ENCODE measurements around the gene IL22.
"Not testable (repeated sequence)": the region's sequence is repeated elsewhere in the genome, so short reads cannot be mapped to it uniquely, and the experiment has no call there.

Gene IL22

GRCh38 chr12:68210875-68211274, 42.5 kb downstream of the IL22 start:
- DNase-seq, result no peak
- no peaks in the 10 kb centered on the region for H3K27me3 ChIP-seq (replicated peaks; ENCODE audit: control insufficient read depth, insufficient read depth, low read length, poor library complexity, severe bottlenecking)
- H3K27ac ChIP-seq (ENCODE audit: insufficient read depth, low read length, poor library complexity, severe bottlenecking), result no peak overlapping the region
- H3K36me3 ChIP-seq (ENCODE audit: control insufficient read depth, insufficient read depth, low read length), result no peaks in the 10 kb centered on the region
- no peaks in the 10 kb centered on the region for H3K9me3 ChIP-seq (ENCODE audit: control insufficient read depth, low read length)
- H3K4me3 ChIP-seq (ENCODE audit: insufficient read depth, low read depth, low read length, poor library complexity, severe bottlenecking), result no peak overlapping the region
- H3K4me1 ChIP-seq (ENCODE audit: control insufficient read depth, insufficient read depth, low read length, poor library complexity, severe bottlenecking), result no peaks in the 10 kb centered on the region

- not testable (repeated sequence) for H3K4me3 ChIP-seq (ENCODE audit: insufficient read depth, low read depth, low read length, poor library complexity, severe bottlenecking); DNase-seq; H3K9me3 ChIP-seq (ENCODE audit: control insufficient read depth, low read length); H3K36me3 ChIP-seq (ENCODE audit: control insufficient read depth, insufficient read depth, low read length); H3K27ac ChIP-seq (ENCODE audit: insufficient read depth, low read length, poor library complexity, severe bottlenecking); H3K27me3 ChIP-seq (replicated peaks; ENCODE audit: control insufficient read depth, insufficient read depth, low read length, poor library complexity, severe bottlenecking); H3K4me1 ChIP-seq (ENCODE audit: control insufficient read depth, insufficient read depth, low read length, poor library complexity, severe bottlenecking)
These were observed 44.2 kb downstream of the IL22 start for GRCh38 chr12:68209048-68209728.

- peaks cover 9% of the 10 kb centered on the region for H3K4me1 ChIP-seq (ENCODE audit: control insufficient read depth, insufficient read depth, low read length, poor library complexity, severe bottlenecking)
- no peaks in the 10 kb centered on the region for H3K36me3 ChIP-seq (ENCODE audit: control insufficient read depth, insufficient read depth, low read length)
- H3K27ac ChIP-seq (ENCODE audit: insufficient read depth, low read length, poor library complexity, severe bottlenecking), result no peak overlapping the region
- no peak for DNase-seq
- H3K27me3 ChIP-seq (replicated peaks; ENCODE audit: control insufficient read depth, insufficient read depth, low read length, poor library complexity, severe bottlenecking), result no peaks in the 10 kb centered on the region
- no peak overlapping the region for H3K4me3 ChIP-seq (ENCODE audit: insufficient read depth, low read depth, low read length, poor library complexity, severe bottlenecking)
- no peaks in the 10 kb centered on the region for H3K9me3 ChIP-seq (ENCODE audit: control insufficient read depth, low read length)
These were observed 46.1 kb downstream of the IL22 start for GRCh38 chr12:68207276-68207675.

- Histone ChIP-seq H3K9me3 (ENCODE audit: control insufficient read depth, low read length) (no peaks in the 10 kb centered on the region), H3K36me3 (ENCODE audit: control insufficient read depth, insufficient read depth, low read length) (no peaks in the 10 kb centered on the region), H3K27me3 (replicated peaks; ENCODE audit: control insufficient read depth, insufficient read depth, low read length, poor library complexity, severe bottlenecking) (no peaks in the 10 kb centered on the region), H3K27ac (ENCODE audit: insufficient read depth, low read length, poor library complexity, severe bottlenecking) (no peak overlapping the region), H3K4me3 (ENCODE audit: insufficient read depth, low read depth, low read length, poor library complexity, severe bottlenecking) (no peak overlapping the region), H3K4me1 (ENCODE audit: control insufficient read depth, insufficient read depth, low read length, poor library complexity, severe bottlenecking) (peaks cover 9% of the 10 kb centered on the region)
- DNase-seq, result no peak
These were observed 47.0 kb downstream of the IL22 start for GRCh38 chr12:68206446-68206845.

GRCh38 chr12:68203460-68203875, 49.9 kb downstream of the IL22 start:
- DNase-seq, result no peak
- Histone ChIP-seq H3K27ac (ENCODE audit: insufficient read depth, low read length, poor library complexity, severe bottlenecking) (no peak overlapping the region), H3K27me3 (replicated peaks; ENCODE audit: control insufficient read depth, insufficient read depth, low read length, poor library complexity, severe bottlenecking) (no peaks in the 10 kb centered on the region), H3K4me3 (ENCODE audit: insufficient read depth, low read depth, low read length, poor library complexity, severe bottlenecking) (no peak overlapping the region), H3K9me3 (ENCODE audit: control insufficient read depth, low read length) (no peaks in the 10 kb centered on the region), H3K36me3 (ENCODE audit: control insufficient read depth, insufficient read depth, low read length) (no peaks in the 10 kb centered on the region), H3K4me1 (ENCODE audit: control insufficient read depth, insufficient read depth, low read length, poor library complexity, severe bottlenecking) (peaks cover 19% of the 10 kb centered on the region)

- no peak overlapping the region for H3K4me3 ChIP-seq (ENCODE audit: insufficient read depth, low read depth, low read length, poor library complexity, severe bottlenecking)
- no peaks in the 10 kb centered on the region for H3K27me3 ChIP-seq (replicated peaks; ENCODE audit: control insufficient read depth, insufficient read depth, low read length, poor library complexity, severe bottlenecking)
- H3K4me1 ChIP-seq (ENCODE audit: control insufficient read depth, insufficient read depth, low read length, poor library complexity, severe bottlenecking), result peaks cover 19% of the 10 kb centered on the region
- H3K36me3 ChIP-seq (ENCODE audit: control insufficient read depth, insufficient read depth, low read length), result no peaks in the 10 kb centered on the region
- H3K9me3 ChIP-seq (ENCODE audit: control insufficient read depth, low read length), result no peaks in the 10 kb centered on the region
- no peak for DNase-seq
- no peak overlapping the region for H3K27ac ChIP-seq (ENCODE audit: insufficient read depth, low read length, poor library complexity, severe bottlenecking)
These were observed 52.5 kb downstream of the IL22 start for GRCh38 chr12:68200854-68201253.

GRCh38 chr12:68199127-68199526, 54.3 kb downstream of the IL22 start:
- Histone ChIP-seq H3K27me3 (replicated peaks; ENCODE audit: control insufficient read depth, insufficient read depth, low read length, poor library complexity, severe bottlenecking) (no peaks in the 10 kb centered on the region), H3K36me3 (ENCODE audit: control insufficient read depth, insufficient read depth, low read length) (no peaks in the 10 kb centered on the region), H3K9me3 (ENCODE audit: control insufficient read depth, low read length) (no peaks in the 10 kb centered on the region), H3K4me3 (ENCODE audit: insufficient read depth, low read depth, low read length, poor library complexity, severe bottlenecking) (no peak overlapping the region), H3K4me1 (ENCODE audit: control insufficient read depth, insufficient read depth, low read length, poor library complexity, severe bottlenecking) (peaks cover 19% of the 10 kb centered on the region), H3K27ac (ENCODE audit: insufficient read depth, low read length, poor library complexity, severe bottlenecking) (no peak overlapping the region)
- DNase-seq, result no peak

- no peaks in the 10 kb centered on the region for H3K27me3 ChIP-seq (replicated peaks; ENCODE audit: control insufficient read depth, insufficient read depth, low read length, poor library complexity, severe bottlenecking)
- no peak for DNase-seq
- no peak overlapping the region for H3K27ac ChIP-seq (ENCODE audit: insufficient read depth, low read length, poor library complexity, severe bottlenecking)
These were observed 54.8 kb downstream of the IL22 start for GRCh38 chr12:68198507-68199086.

More at GRCh38 chr12:68198507-68199086, 54.8 kb downstream of the IL22 start:
- Histone ChIP-seq H3K4me1 (ENCODE audit: control insufficient read depth, insufficient read depth, low read length, poor library complexity, severe bottlenecking) (peaks cover 17% of the 10 kb centered on the region), H3K9me3 (ENCODE audit: control insufficient read depth, low read length) (no peaks in the 10 kb centered on the region), H3K4me3 (ENCODE audit: insufficient read depth, low read depth, low read length, poor library complexity, severe bottlenecking) (peak overlapping the region; percentile 4), H3K36me3 (ENCODE audit: control insufficient read depth, insufficient read depth, low read length) (no peaks in the 10 kb centered on the region)
